Tibial artery (tissue), 4 donors: ENCODE measurements around the gene NHLRC2.

Experiments
- DNase-seq, 2 donors: peaks; one replicate each; pipeline ENCODE4 v3.0.0-alpha.2; 2019
- H3K27ac ChIP-seq, 2 donors: fragments of 200-600 bp; sonication (generic) in 1 of 2; 1 replicate in 1 of 2; 2 replicates in 1 of 2; pipeline ENCODE4 v1.5.1; 2018 to 2019; ENCODE audit warnings: mild to moderate bottlenecking in 1 of 2
- H3K27me3 ChIP-seq, 2 donors: fragments of 200-600 bp; sonication (generic) in 1 of 2; one replicate each; pipeline versions ENCODE4 v1.5.1 to v1.6.0; 2016 to 2019
- H3K36me3 ChIP-seq, 3 donors: fragments of 200-600 bp; sonication (generic) in 2 of 3; one replicate each; pipeline ENCODE4 v1.5.1; 2016 to 2019; ENCODE audit warnings: mild to moderate bottlenecking in 2 of 3
- H3K4me1 ChIP-seq, 4 donors: fragments of 200-600 bp; sonication (generic) in 2 of 4; 1 replicate in 3 of 4; 2 replicates in 1 of 4; pipeline ENCODE4 v1.5.1; 2016 to 2019
- H3K4me3 ChIP-seq, 2 donors: fragments of 200-600 bp; sonication (generic) in 1 of 2; 1 replicate in 1 of 2; 2 replicates in 1 of 2; pipeline ENCODE4 v1.5.1; 2018 to 2019; ENCODE audit warnings: mild to moderate bottlenecking in 2 of 2
- H3K9me3 ChIP-seq, 3 donors: fragments of 200-600 bp; sonication (generic) in 1 of 3; one replicate each; pipeline ENCODE4 v1.5.1; 2016 to 2019
- intact Hi-C: fragments of 100-400 bp; cut with DNase I; formaldehyde crosslinking; loops from one replicate; pipeline ENCODE4 v1.15.0; 2023; ENCODE audit warnings: low total_unique reads
- TF ChIP-seq, protein P1 (sequence below), 2 experiments: fragments of 200-600 bp in 1 of 2; fragments of 450-650 bp in 1 of 2; IDR thresholded peaks; one replicate each; pipeline ENCODE4 v1.5.1; 2017 to 2019; ENCODE audit warnings: antibody characterized with exemption in 2 of 2, mild to moderate bottlenecking in 1 of 2, moderate library complexity in 1 of 2

Gene NHLRC2

DNA sequence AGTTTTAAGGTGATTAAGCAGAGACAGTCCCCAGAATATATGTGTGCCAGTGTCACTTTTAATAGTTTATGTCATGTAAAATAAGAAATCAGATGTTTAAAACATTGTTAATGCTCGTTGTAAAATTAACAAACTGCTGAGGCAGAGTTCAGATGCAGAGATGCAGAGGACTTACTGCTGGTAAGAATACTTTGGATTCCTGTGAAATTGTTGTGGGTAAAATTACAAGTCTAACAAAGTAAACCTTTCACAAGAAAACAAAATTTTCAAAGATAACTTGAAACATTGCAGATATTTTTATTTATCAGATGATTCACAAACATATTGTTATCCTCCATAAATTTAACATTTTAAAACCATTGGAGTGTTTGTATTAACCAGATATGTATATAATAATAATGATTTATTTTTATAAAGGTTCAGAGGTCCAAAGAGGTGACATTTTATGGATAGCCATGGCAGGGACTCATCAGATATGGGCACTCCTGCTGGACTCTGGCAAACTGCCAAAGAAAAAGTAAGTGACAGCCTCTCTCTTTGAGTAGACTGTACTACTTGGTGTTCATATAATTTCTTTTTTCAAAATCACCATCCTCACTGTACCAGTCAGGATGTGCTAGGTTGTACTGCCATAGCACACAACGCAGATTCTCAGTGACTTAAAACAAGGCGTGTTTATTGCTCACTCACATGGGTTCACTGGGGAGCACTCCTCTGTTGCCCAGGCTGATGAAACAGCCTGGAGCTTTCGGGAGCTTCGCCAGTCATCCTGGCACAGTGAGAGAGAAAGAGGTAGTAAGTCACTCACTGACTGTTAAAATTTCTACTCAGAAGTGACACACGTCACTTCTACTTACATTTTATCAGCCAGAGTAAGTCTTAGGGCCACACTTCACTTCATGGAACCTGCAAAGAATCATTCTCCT is 43.5 kb downstream of the NHLRC2 start:
- DNase-seq, result no peak
- H3K27ac ChIP-seq, result no peak overlapping the region
- H3K4me3 ChIP-seq, result no peak overlapping the region
- intact Hi-C loops, result no loop called here
- no peaks in the 10 kb centered on the region for H3K9me3 ChIP-seq
- TF ChIP-seq, protein P1, sequence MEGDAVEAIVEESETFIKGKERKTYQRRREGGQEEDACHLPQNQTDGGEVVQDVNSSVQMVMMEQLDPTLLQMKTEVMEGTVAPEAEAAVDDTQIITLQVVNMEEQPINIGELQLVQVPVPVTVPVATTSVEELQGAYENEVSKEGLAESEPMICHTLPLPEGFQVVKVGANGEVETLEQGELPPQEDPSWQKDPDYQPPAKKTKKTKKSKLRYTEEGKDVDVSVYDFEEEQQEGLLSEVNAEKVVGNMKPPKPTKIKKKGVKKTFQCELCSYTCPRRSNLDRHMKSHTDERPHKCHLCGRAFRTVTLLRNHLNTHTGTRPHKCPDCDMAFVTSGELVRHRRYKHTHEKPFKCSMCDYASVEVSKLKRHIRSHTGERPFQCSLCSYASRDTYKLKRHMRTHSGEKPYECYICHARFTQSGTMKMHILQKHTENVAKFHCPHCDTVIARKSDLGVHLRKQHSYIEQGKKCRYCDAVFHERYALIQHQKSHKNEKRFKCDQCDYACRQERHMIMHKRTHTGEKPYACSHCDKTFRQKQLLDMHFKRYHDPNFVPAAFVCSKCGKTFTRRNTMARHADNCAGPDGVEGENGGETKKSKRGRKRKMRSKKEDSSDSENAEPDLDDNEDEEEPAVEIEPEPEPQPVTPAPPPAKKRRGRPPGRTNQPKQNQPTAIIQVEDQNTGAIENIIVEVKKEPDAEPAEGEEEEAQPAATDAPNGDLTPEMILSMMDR (IDR thresholded peaks at IDR 0.05), result no peak
- peaks cover 22 to 38% (median 25%) of the 10 kb centered on the region in 3 donors for H3K36me3 ChIP-seq
- peaks cover 0 to 15% (median 9%) of the 10 kb centered on the region in 4 donors for H3K4me1 ChIP-seq
- no peaks in the 10 kb centered on the region for H3K27me3 ChIP-seq

DNA sequence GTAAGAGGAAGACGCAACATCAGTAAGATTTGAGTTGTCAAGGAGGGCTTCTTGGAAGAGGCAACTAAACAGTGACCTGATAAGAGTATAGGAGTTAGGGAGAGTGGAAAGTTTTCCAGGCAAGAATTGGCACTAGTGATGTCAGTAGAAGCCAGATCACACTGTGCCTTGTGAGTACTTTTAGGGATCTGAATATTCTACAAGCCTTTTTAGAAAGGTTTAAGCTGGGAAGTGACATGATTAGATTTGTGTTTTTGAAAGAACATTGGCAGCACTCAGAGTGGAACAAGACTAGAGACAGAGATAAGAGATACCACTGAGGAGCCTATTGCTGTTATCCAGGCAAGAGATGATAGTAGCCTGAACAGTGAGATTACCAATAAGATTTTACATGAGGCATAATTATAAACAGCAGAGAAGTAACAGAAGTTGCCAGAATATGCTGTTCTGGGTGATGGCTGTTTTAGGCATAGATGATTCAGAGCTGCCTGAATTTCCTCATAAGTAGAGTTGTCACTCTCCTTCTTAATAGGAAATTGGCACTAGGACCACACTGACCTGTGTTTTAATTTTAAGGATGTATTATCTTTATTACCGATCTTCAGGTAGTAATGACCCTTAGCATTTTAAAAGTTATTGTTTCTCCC is 45.6 kb downstream of the NHLRC2 start:
- no peak overlapping the region for H3K4me3 ChIP-seq
- TF ChIP-seq, protein P1 (IDR thresholded peaks at IDR 0.05), result no peak
- no peak overlapping the region for H3K27ac ChIP-seq
- peaks cover 29 to 54% (median 41%) of the 10 kb centered on the region in 3 donors for H3K36me3 ChIP-seq
- no peaks in the 10 kb centered on the region for H3K27me3 ChIP-seq
- peaks cover 0 to 3% (median 0%) of the 10 kb centered on the region in 4 donors for H3K4me1 ChIP-seq
- intact Hi-C loops, result no loop called here
- DNase-seq, result no peak
- H3K9me3 ChIP-seq, result no peaks in the 10 kb centered on the region

DNA sequence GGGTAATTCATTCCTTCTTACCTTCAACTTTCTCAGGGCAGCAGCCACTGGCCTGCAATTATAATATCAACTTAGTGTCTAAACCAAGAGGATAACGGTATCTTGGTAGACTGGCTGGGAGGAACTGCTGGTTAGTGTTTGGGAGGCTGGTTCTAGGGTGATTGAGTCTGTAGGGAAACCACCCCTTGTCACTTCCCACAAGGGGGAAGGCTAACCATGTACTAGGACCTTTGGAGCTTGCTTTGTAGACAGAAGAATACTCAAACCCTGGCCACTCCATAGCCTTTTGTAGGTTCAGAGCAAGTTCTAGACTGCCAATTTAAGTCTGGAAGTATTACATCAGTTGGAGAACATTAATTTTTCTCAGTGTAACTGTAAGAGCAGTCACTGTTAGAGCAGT is 51.3 kb downstream of the NHLRC2 start:
- H3K27me3 ChIP-seq, result no peaks in the 10 kb centered on the region
- TF ChIP-seq, protein P1 (IDR thresholded peaks at IDR 0.05), result no peak
- H3K27ac ChIP-seq, result no peak overlapping the region
- H3K36me3 ChIP-seq, result peaks cover 52 to 76% (median 57%) of the 10 kb centered on the region in 3 donors
- H3K4me1 ChIP-seq, result no peaks in the 10 kb centered on the region
- intact Hi-C loops, result no loop called here
- H3K4me3 ChIP-seq, result no peak overlapping the region
- no peak for DNase-seq
- H3K9me3 ChIP-seq, result no peaks in the 10 kb centered on the region

DNA sequence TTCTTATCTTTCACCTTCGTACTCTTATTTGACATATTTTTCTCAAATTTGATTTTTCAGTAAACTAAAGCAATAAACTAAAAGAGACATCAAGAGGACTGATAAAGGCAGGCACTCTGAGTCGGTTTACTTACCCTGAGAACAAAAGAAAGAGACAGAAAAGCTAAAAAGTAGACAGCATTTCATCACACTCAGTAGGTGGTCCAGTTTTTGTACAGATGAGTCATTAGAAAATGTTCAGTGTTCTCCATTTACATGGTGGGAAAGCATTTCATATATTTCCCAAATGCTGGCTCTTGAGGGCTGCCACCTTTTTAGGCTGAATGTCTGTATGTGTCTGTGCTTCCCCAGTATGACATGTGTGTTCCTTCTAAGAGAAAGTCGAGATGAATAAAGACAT is 52.7 kb downstream of the NHLRC2 start:
- Histone ChIP-seq H3K9me3 (no peaks in the 10 kb centered on the region), H3K27me3 (no peaks in the 10 kb centered on the region), H3K4me3 (no peak overlapping the region), H3K36me3 (peaks cover 47 to 68% (median 50%) of the 10 kb centered on the region in 3 donors), H3K4me1 (no peaks in the 10 kb centered on the region), H3K27ac (no peak overlapping the region)
- TF ChIP-seq, protein P1 (IDR thresholded peaks at IDR 0.05), result no peak
- no peak for DNase-seq
- intact Hi-C loops, result no loop called here

DNA sequence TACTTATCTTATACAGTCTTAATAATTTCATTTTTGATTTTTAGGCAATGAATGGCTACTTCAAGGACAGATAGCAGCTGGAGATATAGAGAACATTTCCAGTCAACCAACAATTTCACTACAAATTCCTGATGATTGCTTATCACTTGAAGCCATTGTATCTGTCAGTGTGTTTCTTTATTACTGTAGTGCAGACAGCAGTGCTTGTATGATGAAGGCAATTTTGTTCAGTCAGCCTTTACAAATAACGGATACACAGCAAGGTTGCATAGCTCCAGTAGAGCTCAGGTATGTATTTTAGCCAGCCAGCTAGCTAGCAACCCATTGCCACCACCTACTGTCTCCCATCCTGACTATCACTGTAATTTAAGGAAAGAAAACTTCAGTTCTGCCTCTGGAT is 53.8 kb downstream of the NHLRC2 start:
- no peak for DNase-seq
- H3K36me3 ChIP-seq, result peaks cover 38 to 66% (median 43%) of the 10 kb centered on the region in 3 donors

More for the DNA sequence above, 53.8 kb downstream of the NHLRC2 start:
- Histone ChIP-seq H3K4me3 (no peak overlapping the region), H3K27me3 (no peaks in the 10 kb centered on the region), H3K4me1 (no peaks in the 10 kb centered on the region), H3K27ac (no peak overlapping the region), H3K9me3 (no peaks in the 10 kb centered on the region)
- TF ChIP-seq, protein P1 (IDR thresholded peaks at IDR 0.05), result no peak
- intact Hi-C loops, result no loop called here
